GM18861 (cell line): ENCODE data around the gene LPP.

ENCODE experiments used
- ATAC-seq: cut with Tn5 transposase; IDR thresholded peaks from one replicate; pipeline ENCODE4 v1.9.1; 2021; ENCODE audit not compliant: unreplicated experiment

LPP gene

GRCh38 chr3:188842639-188843038 is 688.7 kb downstream of the LPP start:
- ATAC-seq, result no peak

GRCh38 chr3:188844096-188844495 is 690.1 kb downstream of the LPP start:
- no peak for ATAC-seq

GRCh38 chr3:188845514-188845913 is 691.6 kb downstream of the LPP start:
- ATAC-seq, result no peak

- no peak for ATAC-seq
Observed at GRCh38 chr3:188848947-188849346, 695.0 kb downstream of the LPP start.

- ATAC-seq, result no peak
Observed at GRCh38 chr3:188853856-188854771, 700.2 kb downstream of the LPP start.

- ATAC-seq, result no peak
Observed at GRCh38 chr3:188854772-188855149, 700.8 kb downstream of the LPP start.

GRCh38 chr3:188855675-188856074 is 701.7 kb downstream of the LPP start:
- no peak for ATAC-seq

GRCh38 chr3:188860147-188860546 is 706.2 kb downstream of the LPP start:
- no peak for ATAC-seq

- ATAC-seq, result no peak
Observed at GRCh38 chr3:188861842-188862744, 708.1 kb downstream of the LPP start.

GRCh38 chr3:188863999-188864406 is 710.0 kb downstream of the LPP start:
- ATAC-seq, result no peak

- no peak for ATAC-seq
Observed at GRCh38 chr3:188867691-188868265, 713.8 kb downstream of the LPP start.

GRCh38 chr3:188868803-188869202 is 714.8 kb downstream of the LPP start:
- no peak for ATAC-seq

GRCh38 chr3:188869628-188870027 is 715.7 kb downstream of the LPP start:
- ATAC-seq, result no peak

GRCh38 chr3:188870431-188870830 is 716.5 kb downstream of the LPP start:
- no peak for ATAC-seq

GRCh38 chr3:188874576-188874975 is 720.6 kb downstream of the LPP start:
- ATAC-seq, result no peak

GRCh38 chr3:188875413-188875812 is 721.5 kb downstream of the LPP start:
- no peak for ATAC-seq

- no peak for ATAC-seq
Observed at GRCh38 chr3:188876370-188876769, 722.4 kb downstream of the LPP start.

- no peak for ATAC-seq
Observed at GRCh38 chr3:188877381-188877780, 723.4 kb downstream of the LPP start.

- ATAC-seq, result no peak
Observed at GRCh38 chr3:188878076-188878475, 724.1 kb downstream of the LPP start.

- no peak for ATAC-seq
Observed at GRCh38 chr3:188881954-188882641, 728.1 kb downstream of the LPP start.
